Measurements from ENCODE around the gene MAMDC4. TPM values are rescaled to one million over a fixed set of nuclear protein-coding genes. Genes with fewer than 3 reads are reported as not detected.

MAMDC4 gene
- total RNA-seq, 1 experiment from 2014 or later: 17.3 TPM

- RAD21 ChIA-PET (ENCODE audit: low non-redundant PET in 1 of 2, low total read pairs in 2 of 2, uncharacterized antibody in 2 of 2, unreplicated experiment in 2 of 2): no interaction called here
- no peaks in the 10 kb centered on the region for H4K20me1 ChIP-seq (ENCODE audit: insufficient read depth)
- no peak for ATAC-seq
- TF ChIP-seq, protein P1, sequence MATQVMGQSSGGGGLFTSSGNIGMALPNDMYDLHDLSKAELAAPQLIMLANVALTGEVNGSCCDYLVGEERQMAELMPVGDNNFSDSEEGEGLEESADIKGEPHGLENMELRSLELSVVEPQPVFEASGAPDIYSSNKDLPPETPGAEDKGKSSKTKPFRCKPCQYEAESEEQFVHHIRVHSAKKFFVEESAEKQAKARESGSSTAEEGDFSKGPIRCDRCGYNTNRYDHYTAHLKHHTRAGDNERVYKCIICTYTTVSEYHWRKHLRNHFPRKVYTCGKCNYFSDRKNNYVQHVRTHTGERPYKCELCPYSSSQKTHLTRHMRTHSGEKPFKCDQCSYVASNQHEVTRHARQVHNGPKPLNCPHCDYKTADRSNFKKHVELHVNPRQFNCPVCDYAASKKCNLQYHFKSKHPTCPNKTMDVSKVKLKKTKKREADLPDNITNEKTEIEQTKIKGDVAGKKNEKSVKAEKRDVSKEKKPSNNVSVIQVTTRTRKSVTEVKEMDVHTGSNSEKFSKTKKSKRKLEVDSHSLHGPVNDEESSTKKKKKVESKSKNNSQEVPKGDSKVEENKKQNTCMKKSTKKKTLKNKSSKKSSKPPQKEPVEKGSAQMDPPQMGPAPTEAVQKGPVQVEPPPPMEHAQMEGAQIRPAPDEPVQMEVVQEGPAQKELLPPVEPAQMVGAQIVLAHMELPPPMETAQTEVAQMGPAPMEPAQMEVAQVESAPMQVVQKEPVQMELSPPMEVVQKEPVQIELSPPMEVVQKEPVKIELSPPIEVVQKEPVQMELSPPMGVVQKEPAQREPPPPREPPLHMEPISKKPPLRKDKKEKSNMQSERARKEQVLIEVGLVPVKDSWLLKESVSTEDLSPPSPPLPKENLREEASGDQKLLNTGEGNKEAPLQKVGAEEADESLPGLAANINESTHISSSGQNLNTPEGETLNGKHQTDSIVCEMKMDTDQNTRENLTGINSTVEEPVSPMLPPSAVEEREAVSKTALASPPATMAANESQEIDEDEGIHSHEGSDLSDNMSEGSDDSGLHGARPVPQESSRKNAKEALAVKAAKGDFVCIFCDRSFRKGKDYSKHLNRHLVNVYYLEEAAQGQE (IDR thresholded peaks at IDR 0.05; ENCODE audit: low read depth): no peak
- no peak for TF ChIP-seq CBX3 (IDR thresholded peaks at IDR 0.05; ENCODE audit: low read depth)
- no peak for TF ChIP-seq EZH2 (IDR thresholded peaks at IDR 0.05)
- TF ChIP-seq POLR2AphosphoS5 (IDR thresholded peaks at IDR 0.05; ENCODE audit: low read depth, low read length): no peak
- TF ChIP-seq EGR1 (IDR thresholded peaks at IDR 0.05; ENCODE audit: low read depth): no peak
- TF ChIP-seq JUND (IDR thresholded peaks at IDR 0.05): no peak
- no peak for TF ChIP-seq FOSL1 (IDR thresholded peaks at IDR 0.05; ENCODE audit: low read depth)
- TF ChIP-seq EZH2phosphoT487 (IDR thresholded peaks at IDR 0.05; ENCODE audit: borderline replicate concordance): no peak
- no peak for TF ChIP-seq SP1 (IDR thresholded peaks at IDR 0.05; ENCODE audit: low read depth)
- TF ChIP-seq TCF7L2 (IDR thresholded peaks at IDR 0.05; ENCODE audit: borderline replicate concordance, extremely low read depth, insufficient read depth, insufficient read length): no peak
- no peak for TF ChIP-seq RAD21 (IDR thresholded peaks at IDR 0.05; ENCODE audit: low read depth)
- no peak for TF ChIP-seq SRF (IDR thresholded peaks at IDR 0.05; ENCODE audit: low read depth)
- no peak for TF ChIP-seq YY1 (IDR thresholded peaks at IDR 0.05; ENCODE audit: extremely low read depth, insufficient replicate concordance, low read depth, low read length)
- TF ChIP-seq ATF3 (IDR thresholded peaks at IDR 0.05): no peak
- H3K79me2 ChIP-seq (ENCODE audit: insufficient read depth, low read length): no peaks in the 10 kb centered on the region
- intact Hi-C loops (cut with micrococcal nuclease): no loop called here
- H3K27me3 ChIP-seq (ENCODE audit: insufficient read depth, low read length): no peaks in the 10 kb centered on the region
- no peak for DNase-seq (ENCODE audit: low read depth, low spot score)
- no peak overlapping the region for H3K27ac ChIP-seq (ENCODE audit: low read depth, low read length)
- no peaks in the 10 kb centered on the region for H3K9me2 ChIP-seq (ENCODE audit: insufficient read depth)
- no peak overlapping the region for H3K9ac ChIP-seq (ENCODE audit: low read length)
- H2AFZ ChIP-seq (ENCODE audit: low read depth, low read length, poor library complexity, severe bottlenecking): no peak overlapping the region
- CTCF ChIA-PET: no interaction called here
- no peak overlapping the region for H3K4me3 ChIP-seq (replicated peaks in 1 of 2; ENCODE audit: low read depth in 1 of 2, low read length in 2 of 2)
- no peaks in the 10 kb centered on the region for H3K4me1 ChIP-seq (ENCODE audit: control insufficient read depth in 1 of 2, insufficient read depth in 2 of 2, low read length in 2 of 2)
- BruUV-seq (replicated peaks): no TSS peak
- H3K36me3 ChIP-seq (ENCODE audit: control insufficient read depth in 1 of 2, insufficient read depth in 2 of 2, low read length in 2 of 2): no peaks in the 10 kb centered on the region
- H3K9me3 ChIP-seq (ENCODE audit: control insufficient read depth in 1 of 2, insufficient read depth in 1 of 2, low read depth in 1 of 2, low read length in 2 of 2): no peaks in the 10 kb centered on the region; a peak in 1 of 4 replicates
- POLR2A ChIA-PET: interaction anchor here (0.8 to 1.2 kb wide), 2 partner anchors 11 to 15 kb away, joined by 3 to 4 read pairs; no protein-coding TSS in a partner anchor
- H3K4me2 ChIP-seq (ENCODE audit: low read length): no peak overlapping the region
Measured at GRCh38 chr9:136875155-136875554, 23.0 kb downstream of the MAMDC4 start.
